Hepatocyte (in vitro differentiated cells): ENCODE measurements around the gene ZNF496. TPM values are rescaled to one million over a fixed set of nuclear protein-coding genes. Genes with fewer than 3 reads are reported as not detected.

Experiments
- DNase-seq: peaks from one replicate; pipeline ENCODE4 v3.0.0-alpha.2; 2016; ENCODE audit warnings: low spot score
- H2AFZ ChIP-seq: fragments of 200-600 bp; sonication (generic); 2 replicates; pipeline ENCODE4 v1.6.0; 2016; ENCODE audit warnings: antibody characterized with exemption, mild to moderate bottlenecking
- H3K27ac ChIP-seq: fragments of 200-600 bp; sonication (generic); 2 replicates; pipeline ENCODE4 v1.5.1; 2016; ENCODE audit warnings: mild to moderate bottlenecking
- H3K27me3 ChIP-seq: fragments of 200-600 bp; sonication (generic); 2 replicates; pipeline ENCODE4 v1.6.1; 2016
- H3K36me3 ChIP-seq: fragments of 200-600 bp; sonication (generic); replicated peaks from 2 replicates; pipeline ENCODE4 v1.5.1; 2016; ENCODE audit warnings: low read depth; ENCODE audit not compliant: insufficient read depth
- H3K4me1 ChIP-seq: fragments of 200-600 bp; sonication (generic); 2 replicates; pipeline ENCODE4 v1.5.1; 2016; ENCODE audit warnings: mild to moderate bottlenecking, moderate library complexity; ENCODE audit not compliant: insufficient read depth
- H3K4me2 ChIP-seq: fragments of 200-600 bp; sonication (generic); 2 replicates; pipeline ENCODE4 v1.6.0; 2016
- H3K4me3 ChIP-seq: fragments of 200-600 bp; sonication (generic); 2 replicates; pipeline ENCODE4 v1.5.1; 2016; ENCODE audit warnings: mild to moderate bottlenecking
- H3K79me2 ChIP-seq: fragments of 200-600 bp; sonication (generic); 2 replicates; pipeline ENCODE4 v1.6.0; 2017; ENCODE audit warnings: mild to moderate bottlenecking
- H3K9me2 ChIP-seq: fragments of 200-600 bp; sonication (generic); replicated peaks from 2 replicates; pipeline ENCODE4 v1.6.0; 2017; ENCODE audit warnings: mild to moderate bottlenecking; ENCODE audit not compliant: insufficient read depth
- H3K9me3 ChIP-seq: fragments of 200-600 bp; sonication (generic); 2 replicates; pipeline ENCODE4 v1.5.1; 2016; ENCODE audit warnings: low read depth, mild to moderate bottlenecking
- H4K20me1 ChIP-seq: fragments of 200-600 bp; sonication (generic); 2 replicates; pipeline ENCODE4 v1.6.0; 2016; ENCODE audit warnings: mild to moderate bottlenecking; ENCODE audit not compliant: insufficient read depth, poor library complexity, severe bottlenecking
- CTCF ChIP-seq: fragments of 200-600 bp; sonication (generic); IDR thresholded peaks from 2 replicates; pipeline ENCODE4 v1.5.1; 2016; ENCODE audit warnings: antibody characterized with exemption, mild to moderate bottlenecking; ENCODE audit not compliant: poor library complexity
- EZH2 ChIP-seq: fragments of 200-600 bp; sonication (generic); IDR thresholded peaks from 2 replicates; pipeline ENCODE4 v1.6.1; 2016; ENCODE audit warnings: antibody characterized with exemption, mild to moderate bottlenecking, borderline replicate concordance
- EZH2phosphoT487 ChIP-seq: fragments of 200-600 bp; sonication (generic); IDR thresholded peaks from one replicate; pipeline ENCODE4 v1.6.1; 2018; ENCODE audit warnings: antibody characterized with exemption, mild to moderate bottlenecking, low read depth, moderate library complexity; ENCODE audit not compliant: unreplicated experiment, severe bottlenecking
- WGBS: methylation state at CpG from one replicate; pipeline ENCODE4 v1.1.6; 2016; ENCODE audit warnings: low lambda C conversion rate; ENCODE audit errors: missing lambda C conversion rate; 5-methylcytosine and 5-hydroxymethylcytosine counted together
- polyA plus RNA-seq: library from polyadenylated mRNA; unstranded; fragments of >200 nt; fragmentation: Nextera tagmentation; extraction: Ambion mirVana; gene quantifications from 2 replicates; pipeline ENCODE4 v1.2.1, GENCODE V29; 2016
- total RNA-seq: library from RNA; depleted of rRNA; stranded (reverse); fragments of >200 nt; gene quantifications from 2 replicates; pipeline ENCODE4 v1.2.3, GENCODE V29; 2014

The ZNF496 gene
- total and polyA plus RNA-seq, 2 experiments from 2014 or later, result 10.5 to 16.5 TPM

GRCh38 chr1:247359559-247359958, 27.9 kb upstream of the ZNF496 start:
- Histone ChIP-seq H3K4me1 (peaks cover 11% of the 10 kb centered on the region), H3K9me3 (no peaks in the 10 kb centered on the region), H3K36me3 (no peaks in the 10 kb centered on the region), H3K4me2 (no peak overlapping the region), H2AFZ (no peak overlapping the region), H3K79me2 (no peaks in the 10 kb centered on the region), H3K9me2 (no peaks in the 10 kb centered on the region), H3K27me3 (no peaks in the 10 kb centered on the region), H3K27ac (no peak overlapping the region), H4K20me1 (no peaks in the 10 kb centered on the region), H3K4me3 (no peak overlapping the region)
- 97% methylated on average over 6 of the region's 6 CpGs for whole genome bisulfite sequencing
- DNase-seq, result no peak
- TF ChIP-seq EZH2 (no peak), EZH2phosphoT487 (no peak), CTCF (no peak)

DNA sequence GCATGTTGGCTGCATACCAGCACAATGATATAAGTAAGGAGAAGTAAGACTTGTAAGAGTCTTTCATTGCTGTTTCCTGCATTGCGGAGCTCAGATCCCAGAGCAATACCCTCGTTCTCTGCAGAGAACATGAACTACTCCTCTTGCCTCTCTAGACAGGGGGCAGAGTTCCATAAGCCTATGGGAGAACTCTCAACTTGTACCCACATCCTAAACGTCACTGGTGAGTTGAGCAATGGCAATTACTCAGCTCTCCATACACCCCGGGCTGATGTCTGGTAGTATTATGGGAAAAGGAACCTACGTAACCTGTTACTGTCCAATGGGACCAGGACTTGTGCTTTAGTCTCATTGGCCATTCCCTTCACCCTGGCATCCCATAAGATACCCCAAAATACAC, 27.3 kb upstream of the ZNF496 start:
- no peak overlapping the region for H3K4me2 ChIP-seq
- DNase-seq, result no peak
- H3K27ac ChIP-seq, result no peak overlapping the region
- peaks cover 11% of the 10 kb centered on the region for H3K4me1 ChIP-seq
- no peaks in the 10 kb centered on the region for H3K36me3 ChIP-seq
- no peaks in the 10 kb centered on the region for H3K9me3 ChIP-seq
- no peaks in the 10 kb centered on the region for H3K27me3 ChIP-seq
- no peak overlapping the region for H2AFZ ChIP-seq
- no peaks in the 10 kb centered on the region for H3K79me2 ChIP-seq
- 79% methylated on average over 5 of the region's 5 CpGs for WGBS
- H3K4me3 ChIP-seq, result no peak overlapping the region
- no peaks in the 10 kb centered on the region for H4K20me1 ChIP-seq
- no peaks in the 10 kb centered on the region for H3K9me2 ChIP-seq
- TF ChIP-seq EZH2phosphoT487 (no peak), CTCF (no peak), EZH2 (no peak)

DNA sequence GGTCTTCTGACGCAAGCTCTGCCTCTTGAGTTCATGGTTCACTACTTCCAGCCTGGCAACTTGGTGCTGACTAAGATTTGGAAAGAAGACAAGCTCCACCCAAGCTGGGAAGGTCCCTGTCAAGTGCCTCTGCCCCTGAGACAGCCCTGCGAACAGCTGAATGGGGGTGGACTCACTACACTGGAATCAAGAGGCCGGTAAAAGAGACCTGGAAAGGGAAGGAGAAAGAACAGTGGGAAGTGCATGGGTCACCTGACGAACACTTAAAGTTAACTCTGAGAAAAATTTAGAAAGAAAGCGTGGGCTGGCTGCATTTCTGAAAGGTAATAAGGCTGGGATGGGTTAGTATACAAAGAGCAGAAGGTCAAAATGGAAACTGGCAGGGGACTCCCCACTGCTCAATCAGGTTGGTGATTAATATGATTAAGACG, 26.1 kb upstream of the ZNF496 start:
- peak; percentile 39 for DNase-seq
- Histone ChIP-seq H3K4me2 (no peak overlapping the region), H3K4me3 (no peak overlapping the region), H3K27ac (peak overlapping the region; percentile 76), H3K4me1 (peaks cover 11% of the 10 kb centered on the region), H3K27me3 (no peaks in the 10 kb centered on the region), H4K20me1 (no peaks in the 10 kb centered on the region), H3K9me2 (no peaks in the 10 kb centered on the region), H3K36me3 (no peaks in the 10 kb centered on the region), H3K79me2 (no peaks in the 10 kb centered on the region), H3K9me3 (no peaks in the 10 kb centered on the region), H2AFZ (no peak overlapping the region)
- TF ChIP-seq EZH2phosphoT487, result no peak
- TF ChIP-seq CTCF, result no peak
- TF ChIP-seq EZH2, result no peak
- WGBS, result 53% methylated on average over 6 of the region's 6 CpGs
